ENCODE measurements around the gene ABL1.

Gene ABL1

DNA sequence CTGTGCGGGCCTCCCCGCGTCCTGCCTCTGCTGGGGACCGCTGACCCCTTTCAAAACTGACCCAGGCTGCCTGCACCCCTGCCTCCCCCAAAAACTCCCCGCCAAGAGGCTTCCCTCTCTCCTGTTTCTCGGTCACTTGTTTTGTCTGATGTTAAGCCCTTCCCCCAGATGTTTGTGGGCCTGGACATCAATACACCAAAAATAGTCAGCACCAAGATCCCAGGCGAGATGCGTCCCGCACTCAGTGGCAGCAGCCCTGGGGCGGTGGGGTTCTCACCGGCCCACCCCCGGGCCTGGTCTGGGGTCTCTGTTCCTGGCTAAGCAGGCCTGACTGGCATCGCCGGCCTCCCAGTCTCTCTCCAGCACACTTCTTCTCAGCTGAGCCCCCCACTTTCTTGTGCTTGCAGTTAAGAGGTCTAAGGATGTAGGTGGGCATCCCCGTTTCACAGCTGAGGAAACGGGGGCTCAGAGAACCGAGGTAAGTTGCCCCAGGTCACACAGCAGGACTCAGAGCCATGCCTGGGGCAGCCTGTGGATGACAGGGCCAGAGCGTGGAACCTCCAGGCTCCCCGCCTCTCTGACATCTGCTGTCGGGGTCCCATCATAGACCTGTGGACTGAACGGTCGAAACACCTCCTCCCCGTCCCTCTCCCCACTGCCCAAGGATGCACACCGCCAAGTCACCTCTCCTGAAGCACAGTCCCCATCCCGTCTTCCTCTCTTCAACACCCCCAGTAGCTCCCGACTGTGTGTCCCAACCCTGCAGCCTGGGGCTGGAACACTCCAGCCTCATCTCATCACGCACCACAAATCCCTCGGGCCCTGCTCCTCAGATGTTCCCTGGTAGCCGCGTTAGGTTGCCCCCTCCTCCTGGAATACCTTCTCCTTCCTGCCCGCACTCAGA is 87.2 kb downstream of the ABL1 start:
- Histone ChIP-seq H3K4me3 (ENCODE audit: low read length, poor library complexity, severe bottlenecking) (no peak overlapping the region), H3F3A (ENCODE audit: low read depth) (no peaks in the 10 kb centered on the region), H3K79me2 (ENCODE audit: insufficient read depth, low read length) (no peaks in the 10 kb centered on the region), H4K20me1 (ENCODE audit: insufficient read depth, low read length, poor library complexity, severe bottlenecking) (no peaks in the 10 kb centered on the region), H3K9ac (ENCODE audit: low read depth, low read length, poor library complexity, severe bottlenecking) (no peak overlapping the region), H3K4me1 (ENCODE audit: insufficient read depth, low read length, poor library complexity, severe bottlenecking) (no peaks in the 10 kb centered on the region), H3K9me3 (ENCODE audit: insufficient read depth, low read depth, low read length) (no peaks in the 10 kb centered on the region), H2AFZ (ENCODE audit: low read length) (no peak overlapping the region), H3K9me2 (replicated peaks; ENCODE audit: low read depth, low read length) (no peaks in the 10 kb centered on the region), H3K4me2 (ENCODE audit: low read depth, low read length, poor library complexity, severe bottlenecking) (no peak overlapping the region), H3K36me3 (ENCODE audit: insufficient read depth, low read length) (no peaks in the 10 kb centered on the region), H3K27me3 (ENCODE audit: insufficient read depth, low read length, poor library complexity, severe bottlenecking) (no peaks in the 10 kb centered on the region)
- TF ChIP-seq EZH2phosphoT487 (IDR thresholded peaks at IDR 0.05; ENCODE audit: borderline replicate concordance) (no peak), CTCF (conservative IDR thresholded peaks at IDR 0.05; ENCODE audit: low read length) (no peak)

DNA sequence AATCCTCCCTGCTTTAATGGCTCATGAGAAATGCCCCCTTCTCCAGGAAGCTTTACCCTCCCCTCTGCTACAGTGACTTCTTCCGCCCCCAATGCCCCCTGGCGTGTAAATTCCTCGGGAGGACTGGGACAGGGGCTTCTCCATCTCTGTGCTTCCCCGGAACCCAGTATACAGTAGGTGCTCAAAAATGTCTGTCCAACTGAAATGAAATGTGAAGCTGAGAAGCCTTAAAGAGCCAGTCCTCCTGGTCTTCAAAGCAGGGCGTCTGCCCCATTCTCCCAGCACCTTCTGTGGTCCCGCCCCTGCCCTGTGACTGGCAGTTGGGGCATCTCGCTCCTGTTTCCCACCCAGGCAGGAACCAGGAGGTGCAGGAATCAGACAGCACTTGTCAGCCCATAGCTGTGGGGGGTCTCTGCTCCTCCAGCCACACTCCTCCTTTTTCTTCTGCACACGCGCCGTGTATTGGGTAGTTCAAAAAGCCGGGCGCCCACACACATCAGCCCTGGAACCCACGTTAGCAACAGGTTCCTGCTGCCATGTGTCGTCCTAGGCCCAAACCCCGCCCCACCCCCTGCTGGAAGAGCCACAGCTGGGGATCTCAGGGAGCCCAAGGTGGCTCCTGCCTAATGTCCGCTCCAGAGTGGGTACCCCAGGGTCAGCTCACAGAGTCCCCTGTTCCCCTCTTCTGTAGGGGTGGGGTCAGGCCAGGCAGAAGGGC is 88.0 kb downstream of the ABL1 start:
- no peak overlapping the region for H3K9ac ChIP-seq (ENCODE audit: low read depth, low read length, poor library complexity, severe bottlenecking)
- no peaks in the 10 kb centered on the region for H3F3A ChIP-seq (ENCODE audit: low read depth)
- H3K27me3 ChIP-seq (ENCODE audit: insufficient read depth, low read length, poor library complexity, severe bottlenecking), result no peaks in the 10 kb centered on the region
- H2AFZ ChIP-seq (ENCODE audit: low read length), result no peak overlapping the region
- no peak overlapping the region for H3K4me2 ChIP-seq (ENCODE audit: low read depth, low read length, poor library complexity, severe bottlenecking)
- no peaks in the 10 kb centered on the region for H3K79me2 ChIP-seq (ENCODE audit: insufficient read depth, low read length)
- no peaks in the 10 kb centered on the region for H3K9me2 ChIP-seq (replicated peaks; ENCODE audit: low read depth, low read length)
- no peaks in the 10 kb centered on the region for H3K4me1 ChIP-seq (ENCODE audit: insufficient read depth, low read length, poor library complexity, severe bottlenecking)
- H4K20me1 ChIP-seq (ENCODE audit: insufficient read depth, low read length, poor library complexity, severe bottlenecking), result no peaks in the 10 kb centered on the region
- H3K4me3 ChIP-seq (ENCODE audit: low read length, poor library complexity, severe bottlenecking), result no peak overlapping the region
- no peaks in the 10 kb centered on the region for H3K36me3 ChIP-seq (ENCODE audit: insufficient read depth, low read length)
- TF ChIP-seq EZH2phosphoT487 (IDR thresholded peaks at IDR 0.05; ENCODE audit: borderline replicate concordance) (no peak), CTCF (conservative IDR thresholded peaks at IDR 0.05; ENCODE audit: low read length) (no peak)
- no peaks in the 10 kb centered on the region for H3K9me3 ChIP-seq (ENCODE audit: insufficient read depth, low read depth, low read length)

GRCh38 chr9:130923611-130924447 is 88.8 kb downstream of the ABL1 start:
- Histone ChIP-seq H3K9ac (ENCODE audit: low read depth, low read length, poor library complexity, severe bottlenecking) (no peak overlapping the region), H3K9me2 (replicated peaks; ENCODE audit: low read depth, low read length) (no peaks in the 10 kb centered on the region), H3F3A (ENCODE audit: low read depth) (no peaks in the 10 kb centered on the region), H3K9me3 (ENCODE audit: insufficient read depth, low read depth, low read length) (no peaks in the 10 kb centered on the region), H2AFZ (ENCODE audit: low read length) (no peak overlapping the region), H3K4me1 (ENCODE audit: insufficient read depth, low read length, poor library complexity, severe bottlenecking) (no peaks in the 10 kb centered on the region), H4K20me1 (ENCODE audit: insufficient read depth, low read length, poor library complexity, severe bottlenecking) (no peaks in the 10 kb centered on the region), H3K4me2 (ENCODE audit: low read depth, low read length, poor library complexity, severe bottlenecking) (no peak overlapping the region), H3K27me3 (ENCODE audit: insufficient read depth, low read length, poor library complexity, severe bottlenecking) (no peaks in the 10 kb centered on the region), H3K4me3 (ENCODE audit: low read length, poor library complexity, severe bottlenecking) (no peak overlapping the region), H3K79me2 (ENCODE audit: insufficient read depth, low read length) (no peaks in the 10 kb centered on the region), H3K36me3 (ENCODE audit: insufficient read depth, low read length) (no peaks in the 10 kb centered on the region)
- TF ChIP-seq EZH2phosphoT487 (IDR thresholded peaks at IDR 0.05; ENCODE audit: borderline replicate concordance), result no peak
- TF ChIP-seq CTCF (conservative IDR thresholded peaks at IDR 0.05; ENCODE audit: low read length), result no peak
